Measurements from ENCODE around the gene MYRIP.
"Not testable (repeated sequence)": the region's sequence is repeated elsewhere in the genome, so short reads cannot be mapped to it uniquely, and the experiment has no call there.

MYRIP gene

DNA sequence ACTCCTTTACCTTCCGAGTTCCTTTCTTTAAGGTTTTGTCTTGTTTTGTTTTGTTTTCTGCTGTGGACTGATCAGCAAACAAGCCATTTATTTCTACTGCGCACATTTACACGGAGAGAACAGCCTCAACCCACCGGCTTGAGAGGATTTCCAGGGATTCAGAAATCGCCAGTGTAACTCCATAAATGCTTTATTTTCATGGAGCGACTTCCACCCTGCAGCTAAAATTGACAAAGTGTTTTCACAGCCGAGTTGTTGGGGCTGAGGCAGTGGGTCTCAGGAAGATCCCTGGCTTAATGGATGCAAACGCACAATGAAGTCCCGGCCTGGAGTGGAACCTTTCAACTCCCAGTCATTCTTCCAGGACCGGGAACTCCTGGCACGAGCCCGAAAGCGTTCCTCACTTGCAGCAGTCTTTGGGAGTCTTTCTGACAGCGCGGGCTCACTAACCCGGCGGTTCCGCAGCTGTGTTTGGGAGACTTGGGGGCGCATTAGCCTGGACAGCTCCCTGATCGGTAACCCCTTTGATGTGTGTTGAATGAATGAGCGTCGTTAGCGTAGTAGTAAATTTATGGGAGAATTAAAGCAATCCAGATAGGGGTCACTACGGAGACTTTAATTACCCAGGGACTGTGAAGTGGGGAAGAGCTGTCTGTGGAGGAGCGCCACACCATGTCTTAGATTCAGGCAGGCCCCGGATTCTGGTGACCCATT lies 785 bp upstream of the MYRIP start:
- no peak for DNase-seq

DNA sequence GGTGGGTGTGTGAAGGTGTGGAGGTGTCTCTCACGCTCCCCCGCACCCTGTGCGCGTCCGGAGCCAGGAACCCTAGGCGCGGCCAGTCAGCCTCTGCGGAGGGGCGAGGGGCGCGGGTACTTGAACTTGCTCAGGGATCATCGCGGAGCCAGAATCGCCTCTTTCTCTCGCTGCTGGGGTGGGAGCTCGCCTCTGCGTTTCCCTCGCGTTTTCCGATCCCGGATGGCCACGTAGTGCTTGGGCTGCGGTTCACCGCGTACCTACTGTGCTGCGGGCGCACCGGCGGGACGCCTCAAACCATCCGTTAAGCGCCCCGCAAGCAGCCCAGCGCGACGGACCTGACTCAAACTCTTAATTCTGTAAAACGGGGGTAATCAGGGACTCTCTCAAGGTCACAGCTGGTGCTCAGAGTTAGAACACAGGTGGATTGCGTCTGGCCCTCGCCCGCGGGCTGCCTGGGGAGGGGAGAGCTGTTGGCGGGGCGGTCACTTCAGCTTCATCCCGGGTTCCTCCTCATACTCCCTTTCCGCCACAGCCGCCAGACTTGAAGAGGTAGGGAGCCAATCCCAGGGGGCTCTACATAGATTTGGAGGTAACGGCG lies 686 bp downstream of the MYRIP start:
- DNase-seq, result no peak

DNA sequence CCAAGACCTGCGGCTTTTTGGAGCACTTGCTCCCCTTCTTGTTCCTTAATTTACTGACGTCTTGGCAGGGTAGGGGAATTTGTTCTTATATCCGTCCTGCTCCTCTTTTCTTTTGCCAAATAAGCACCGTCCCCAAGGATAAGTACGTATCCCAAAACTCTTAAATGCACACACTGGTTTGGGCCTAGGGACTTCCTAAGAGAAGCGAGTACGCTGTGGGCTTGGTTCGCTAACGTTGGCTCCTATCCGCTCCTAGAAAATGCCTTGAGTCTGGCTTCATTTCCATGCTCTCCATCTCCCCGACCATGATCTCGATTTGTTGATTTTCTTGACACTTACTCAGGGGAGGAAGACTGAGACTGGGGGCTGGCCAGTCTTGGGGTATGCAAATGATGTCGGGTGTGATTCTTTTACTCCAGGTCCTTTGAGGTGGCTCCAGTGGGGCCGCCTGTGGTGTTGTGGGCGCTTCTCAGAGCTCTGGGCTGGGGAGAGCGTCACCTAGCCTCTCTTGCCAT lies 1.3 kb downstream of the MYRIP start:
- no peak for DNase-seq

DNA sequence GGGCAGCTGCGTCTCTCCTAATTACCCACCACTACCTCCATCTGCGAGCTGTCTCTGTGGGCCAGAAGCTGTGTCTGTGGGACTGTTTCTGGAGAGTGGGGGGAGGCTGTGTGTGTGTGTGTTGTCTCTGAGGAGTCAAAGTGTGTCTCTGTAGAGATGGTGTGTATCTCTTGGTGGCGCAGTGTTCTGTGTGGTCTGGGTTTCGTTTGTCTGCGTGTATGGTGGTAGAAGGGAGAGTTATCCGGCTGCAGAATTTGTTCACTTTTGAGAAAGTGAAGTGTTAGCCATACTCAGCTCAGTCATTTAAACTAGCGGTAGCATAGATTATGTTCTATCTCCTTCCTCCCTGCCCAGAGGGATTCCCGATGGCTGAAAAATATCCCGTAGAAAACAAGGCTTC lies 2.2 kb downstream of the MYRIP start:
- no peak for DNase-seq

DNA sequence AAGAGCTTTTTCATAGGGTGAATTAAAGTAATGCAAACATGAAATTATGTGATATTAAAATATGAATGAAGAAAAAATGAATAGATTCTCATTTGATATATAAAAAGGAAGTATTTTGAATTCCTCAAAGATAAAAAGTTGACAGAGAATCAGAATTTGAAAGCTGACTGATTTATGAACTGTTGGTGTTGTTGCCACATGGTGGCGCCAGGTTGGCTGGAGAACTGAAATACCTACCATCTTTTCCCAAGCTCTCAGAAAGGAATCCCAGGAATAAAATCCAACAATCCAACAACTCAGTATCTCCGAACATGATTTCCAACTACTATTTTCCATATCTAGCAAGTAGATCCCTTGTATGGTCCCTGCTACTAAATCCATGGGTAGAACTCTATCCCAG lies 3.1 kb downstream of the MYRIP start:
- DNase-seq, result no peak

DNA sequence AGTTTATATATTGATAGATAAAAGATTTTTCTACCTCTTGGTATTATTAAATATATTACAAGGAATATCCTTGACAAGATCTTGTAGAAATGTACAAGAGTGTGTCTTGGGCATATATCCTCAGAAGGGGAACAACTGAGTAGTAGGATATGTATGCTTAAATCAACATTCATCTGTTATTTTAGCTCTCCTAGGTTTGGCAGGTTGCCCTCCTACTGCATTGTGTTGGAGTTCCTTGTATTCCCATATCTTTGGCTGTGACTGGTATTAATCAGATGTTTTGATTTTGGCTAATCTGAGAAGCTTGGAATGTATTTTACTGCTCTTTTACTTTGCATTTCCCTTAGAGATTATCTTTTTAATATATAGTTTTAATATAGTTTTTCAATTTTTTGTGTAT lies 4.6 kb downstream of the MYRIP start:
- no peak for DNase-seq

DNA sequence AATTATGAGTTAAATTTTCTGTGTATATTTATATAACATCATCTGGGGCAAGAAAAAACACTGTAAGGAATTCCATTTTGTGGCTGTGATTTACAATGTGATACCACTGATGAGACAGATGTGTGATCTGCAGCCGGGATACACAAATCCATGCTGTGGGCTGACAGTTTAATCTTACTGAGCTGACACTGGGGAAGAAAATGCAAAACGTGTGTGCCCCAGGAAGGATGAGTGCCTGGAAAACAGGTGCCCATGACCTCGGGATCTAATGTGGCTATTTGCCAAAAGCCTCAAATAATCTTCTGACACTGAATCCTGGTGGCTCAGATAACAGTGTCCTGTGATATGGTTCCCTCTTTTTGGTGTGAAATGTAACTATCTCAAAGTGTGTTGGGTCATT lies 10.5 kb downstream of the MYRIP start:
- DNase-seq, result no peak

DNA sequence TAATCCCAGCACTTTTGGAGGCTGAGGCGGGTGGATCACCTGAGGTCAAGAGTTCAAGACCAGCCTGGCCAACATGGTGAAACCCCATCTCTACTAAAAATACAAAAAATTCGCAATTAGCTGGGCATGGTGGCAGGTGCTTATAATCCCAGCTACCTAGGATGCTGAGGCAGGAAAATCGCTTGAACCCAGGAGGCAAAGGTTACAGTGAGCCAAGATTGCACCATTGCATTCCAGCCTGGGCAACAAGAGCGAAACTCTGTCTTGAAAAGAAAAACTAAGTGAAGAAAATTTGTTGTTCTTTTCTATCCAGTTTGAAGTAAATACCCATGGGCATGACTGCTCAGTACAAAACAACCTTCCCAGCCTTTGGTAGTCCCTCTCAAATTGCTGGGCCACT lies 24.4 kb downstream of the MYRIP start:
- not testable (repeated sequence) for DNase-seq

DNA sequence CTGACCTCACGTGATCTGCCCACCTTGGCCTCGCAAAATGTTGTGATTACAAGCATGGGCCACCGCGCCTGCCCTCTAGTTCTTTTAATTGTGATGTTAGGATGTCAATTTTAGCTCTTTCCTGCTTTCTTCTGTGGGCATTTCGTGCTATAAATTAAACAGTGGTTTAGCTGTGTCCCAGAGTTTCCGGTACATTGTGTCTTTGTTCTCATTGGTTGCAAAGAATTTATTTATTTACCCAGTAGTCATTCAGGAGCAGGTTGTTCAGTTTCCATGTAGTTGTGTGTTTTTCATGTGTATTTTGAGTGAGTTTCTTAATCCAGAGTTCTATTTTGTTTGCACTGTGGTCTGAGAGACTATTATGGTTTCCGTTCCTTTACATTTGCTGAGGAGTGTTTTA lies 30.1 kb downstream of the MYRIP start:
- no peak for DNase-seq

DNA sequence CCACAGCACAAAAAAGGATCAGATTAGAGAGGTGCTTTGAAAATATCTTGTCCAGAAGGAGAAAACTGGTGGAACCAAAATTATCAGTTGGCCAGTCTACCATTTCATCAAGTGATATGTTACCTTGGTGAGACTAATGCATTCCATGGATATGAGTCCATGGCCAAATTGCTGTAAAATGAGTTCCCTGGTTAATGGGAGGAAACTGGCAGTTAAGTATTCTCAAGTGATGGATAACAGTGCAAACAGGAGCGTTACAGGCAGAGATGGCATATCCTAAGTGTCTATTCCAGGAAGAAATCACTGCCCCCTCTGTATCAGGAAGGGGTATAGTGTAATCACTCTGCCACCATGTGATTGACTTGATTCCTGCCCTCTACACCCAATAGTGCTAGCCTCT lies 34.0 kb downstream of the MYRIP start:
- no peak for DNase-seq

DNA sequence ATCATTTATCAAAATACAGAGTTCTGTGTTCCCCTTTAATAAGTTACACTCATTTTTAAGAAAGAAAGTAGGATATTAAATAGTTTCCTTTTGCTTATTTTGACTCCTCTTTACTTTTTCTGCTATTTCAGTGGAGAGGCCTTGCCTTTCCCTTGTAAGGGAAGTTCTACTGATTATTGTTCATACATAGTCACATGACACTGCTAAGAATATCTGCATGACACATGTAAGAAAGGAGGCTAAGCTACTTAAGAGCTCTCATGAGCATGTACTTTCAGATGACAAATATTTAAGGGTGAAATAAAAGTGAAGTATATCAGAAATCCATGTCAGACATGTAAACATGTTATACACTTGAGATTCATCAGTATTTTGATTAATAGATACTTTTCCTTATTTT lies 39.0 kb downstream of the MYRIP start:
- no peak for DNase-seq

DNA sequence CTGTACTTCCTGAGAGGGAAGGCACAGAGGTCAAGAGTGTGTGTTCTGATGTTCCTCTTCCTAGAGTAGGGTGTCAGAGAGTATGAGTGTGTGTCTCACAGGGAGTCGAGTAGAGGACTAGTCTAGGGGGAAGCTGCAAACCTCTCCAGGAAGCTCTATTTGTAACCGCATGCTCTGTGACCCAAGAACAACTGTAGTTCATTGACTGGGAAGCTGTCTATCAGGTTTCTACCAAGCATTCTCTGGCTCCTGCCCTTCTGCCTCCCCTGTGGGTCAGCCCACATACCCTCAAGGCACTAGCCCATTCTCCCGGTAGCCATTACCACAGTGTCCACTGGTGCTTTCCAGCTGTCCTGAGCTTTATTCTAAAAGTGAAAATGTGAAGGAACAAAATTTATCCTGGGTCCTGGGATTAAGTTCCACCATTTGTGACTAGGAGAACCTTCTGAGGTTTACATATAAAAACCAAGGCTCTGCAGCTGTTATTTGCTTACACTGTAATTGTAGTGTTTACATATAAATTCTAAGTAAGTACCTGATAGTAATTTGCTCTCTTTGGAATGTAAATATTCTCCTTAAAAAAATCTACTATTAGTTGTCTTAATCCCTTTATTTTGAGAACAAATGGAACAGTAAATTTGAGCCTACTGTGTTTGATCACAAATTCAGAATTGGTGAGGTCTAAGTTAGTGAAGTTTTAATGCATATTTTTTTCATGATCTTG lies 40.7 kb downstream of the MYRIP start:
- no peak for DNase-seq

DNA sequence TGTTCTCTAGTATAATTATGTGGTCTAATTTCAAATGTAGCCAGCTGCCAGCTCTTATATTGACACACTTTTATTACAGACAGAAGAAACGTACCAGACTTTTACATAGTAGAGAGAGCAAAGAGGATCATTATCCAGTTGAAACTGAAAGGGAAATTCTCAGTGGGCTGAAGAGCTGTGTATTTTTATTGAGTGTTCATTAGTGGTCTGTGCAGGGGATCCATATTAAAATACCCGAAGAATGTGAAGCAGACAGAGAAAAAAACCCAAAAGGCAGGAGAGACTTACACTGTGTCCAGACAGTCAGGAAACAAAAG lies 41.3 kb downstream of the MYRIP start:
- no peak for DNase-seq

DNA sequence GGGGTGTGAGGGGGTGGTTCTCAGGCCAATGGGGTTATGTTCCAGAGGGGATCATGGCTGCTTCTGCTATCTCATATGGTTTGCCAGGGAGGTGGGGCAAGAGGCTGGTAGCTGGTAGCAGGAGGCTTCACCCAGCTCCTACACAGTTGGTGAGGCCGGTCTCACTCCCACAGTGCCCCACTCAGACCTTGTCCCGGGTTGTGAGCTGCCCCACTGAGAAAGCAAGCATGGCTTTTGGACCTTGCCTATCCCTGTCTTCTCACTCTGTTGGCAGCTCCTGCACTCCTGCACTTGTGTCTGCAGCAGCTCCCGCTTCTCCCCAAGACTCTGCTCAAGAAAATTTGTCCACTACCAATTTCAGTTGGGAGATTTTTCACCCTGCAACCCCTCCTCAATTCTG lies 46.1 kb downstream of the MYRIP start:
- DNase-seq, result no peak

DNA sequence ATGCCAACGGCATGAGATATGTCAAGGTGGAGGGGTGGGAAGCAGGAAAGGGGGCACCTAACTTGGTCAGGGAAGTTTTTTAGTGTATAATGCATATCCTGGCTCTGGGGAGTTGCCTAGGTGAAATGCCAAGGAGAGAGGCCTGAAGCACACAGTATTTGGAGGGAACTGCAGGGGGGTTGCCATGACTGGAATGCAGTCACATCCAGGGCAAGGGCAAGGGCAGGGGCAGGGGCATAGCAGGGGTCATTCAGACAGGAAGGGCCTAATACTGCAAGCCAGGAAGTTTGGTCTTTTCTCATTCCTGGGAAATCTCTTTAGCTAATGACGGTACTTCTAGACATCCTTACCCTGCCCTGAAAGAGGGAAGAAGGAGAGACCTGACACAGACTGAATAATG lies 60.5 kb downstream of the MYRIP start:
- no peak for DNase-seq

DNA sequence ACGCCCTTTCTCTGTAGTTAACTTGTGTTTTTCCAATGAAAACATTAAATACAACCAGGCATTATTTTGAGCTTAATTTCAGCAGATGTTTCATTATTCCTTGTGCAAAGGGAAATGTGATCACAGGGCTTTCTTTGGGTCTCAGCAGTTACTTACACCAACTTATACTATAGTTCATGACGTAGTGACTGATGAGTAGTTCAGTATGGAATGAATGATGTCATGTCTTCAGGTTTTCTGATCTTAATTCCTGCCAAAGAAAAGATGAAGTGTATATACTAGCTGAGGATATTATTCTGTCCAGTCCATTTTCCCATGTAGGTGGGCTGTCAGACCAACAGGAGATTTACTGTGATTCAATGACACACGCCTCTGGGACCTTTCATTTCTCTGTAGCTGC lies 61.3 kb downstream of the MYRIP start:
- DNase-seq, result no peak

DNA sequence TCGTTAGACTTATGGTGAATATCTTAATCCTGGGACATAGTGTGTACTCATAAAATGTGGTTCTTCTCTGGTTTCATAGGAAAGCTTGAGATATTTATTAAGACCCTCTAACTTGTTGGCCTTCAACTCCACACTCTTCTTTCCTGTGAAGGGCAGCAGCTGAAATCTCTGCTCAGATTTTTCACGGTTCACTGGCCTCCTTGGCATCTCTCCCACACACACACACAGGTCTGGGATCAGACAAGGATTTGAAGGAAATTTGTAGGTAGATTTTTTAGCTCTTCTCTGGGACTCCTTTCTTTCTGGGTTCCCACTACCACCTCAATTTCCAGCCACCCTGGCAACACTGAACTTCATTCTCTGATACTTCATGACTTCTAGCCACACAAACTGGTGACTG lies 70.2 kb downstream of the MYRIP start:
- DNase-seq, result no peak

DNA sequence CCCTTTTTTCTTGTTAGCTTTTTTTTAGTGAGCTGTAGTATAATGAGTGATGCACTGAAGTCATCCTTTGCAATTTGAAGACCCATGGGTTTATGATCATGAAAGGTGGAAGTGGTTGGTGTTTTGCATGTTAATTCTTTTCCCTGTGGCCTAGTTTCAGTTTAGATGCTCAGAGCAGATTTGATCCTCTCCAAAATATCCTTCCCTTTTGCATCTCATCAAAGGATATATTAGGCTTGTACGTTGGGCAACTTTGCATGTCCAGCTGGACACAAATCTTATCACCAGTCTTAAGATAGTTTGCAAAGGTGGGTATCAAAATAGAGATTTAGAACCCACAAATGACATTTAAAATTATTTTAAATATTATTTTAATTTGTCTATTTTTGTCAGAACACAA lies 72.7 kb downstream of the MYRIP start:
- DNase-seq, result no peak

DNA sequence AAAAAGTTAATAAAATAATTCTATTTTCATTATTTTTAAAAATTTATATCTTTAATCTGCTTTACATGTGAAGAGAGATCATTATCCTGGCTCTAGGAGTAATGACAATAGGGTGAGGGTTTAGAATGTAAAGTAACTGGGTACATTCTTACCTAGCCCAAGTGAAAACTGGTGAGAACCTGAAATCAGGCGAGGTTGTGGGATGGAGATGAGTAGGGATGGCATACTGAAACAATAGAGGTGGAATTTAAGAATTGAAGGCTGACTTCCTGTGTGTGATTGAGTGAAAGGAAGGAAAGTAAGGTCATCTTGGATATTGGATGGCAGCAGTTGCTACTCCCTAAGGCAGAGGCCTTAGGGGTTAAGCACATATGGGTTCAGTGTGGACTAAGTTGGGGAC lies 82.7 kb downstream of the MYRIP start:
- DNase-seq, result no peak

DNA sequence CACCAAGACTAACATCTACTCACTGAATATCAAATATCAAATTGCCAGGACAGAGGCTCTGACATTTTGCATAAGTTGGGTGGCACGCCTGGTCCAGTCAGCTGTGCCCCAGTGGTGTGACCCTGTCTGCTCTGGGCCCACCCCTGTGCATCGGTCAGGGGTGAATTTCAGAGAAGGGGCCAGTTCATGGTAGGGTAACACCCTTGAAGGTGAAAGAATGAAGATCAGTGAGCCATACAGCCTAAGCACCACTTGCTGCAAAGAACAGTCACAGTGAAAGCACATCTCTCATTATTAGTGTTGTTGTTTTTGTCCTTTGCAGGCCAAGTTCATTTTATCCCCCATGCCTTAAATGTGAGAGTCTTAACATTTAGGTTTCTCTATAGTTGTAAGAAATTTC lies 86.8 kb downstream of the MYRIP start:
- no peak for DNase-seq

DNA sequence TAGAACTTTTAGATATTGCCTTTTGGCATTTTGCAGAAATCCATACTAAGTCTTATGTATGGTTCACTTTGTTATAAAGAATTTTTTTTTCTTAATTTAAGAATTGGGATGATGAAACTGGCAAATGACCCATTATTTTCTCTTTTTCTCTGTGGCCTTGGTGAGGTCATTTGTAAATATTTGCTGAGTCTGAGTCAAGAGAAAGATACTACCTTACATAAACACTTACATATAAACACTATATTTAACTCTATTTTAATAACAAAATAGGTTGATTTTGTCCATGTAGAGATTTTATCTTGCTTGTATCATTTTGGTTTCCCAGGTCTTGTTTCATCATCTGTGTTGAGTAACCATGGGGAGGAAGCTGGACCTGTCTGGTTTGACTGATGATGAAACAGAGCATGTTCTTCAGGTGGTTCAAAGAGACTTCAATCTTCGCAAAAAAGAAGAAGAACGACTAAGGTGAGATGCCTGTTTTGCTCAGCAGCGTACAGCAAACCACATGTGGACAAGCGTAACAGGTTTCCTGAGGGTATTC lies 91.1 kb downstream of the MYRIP start:
- no peak for DNase-seq

DNA sequence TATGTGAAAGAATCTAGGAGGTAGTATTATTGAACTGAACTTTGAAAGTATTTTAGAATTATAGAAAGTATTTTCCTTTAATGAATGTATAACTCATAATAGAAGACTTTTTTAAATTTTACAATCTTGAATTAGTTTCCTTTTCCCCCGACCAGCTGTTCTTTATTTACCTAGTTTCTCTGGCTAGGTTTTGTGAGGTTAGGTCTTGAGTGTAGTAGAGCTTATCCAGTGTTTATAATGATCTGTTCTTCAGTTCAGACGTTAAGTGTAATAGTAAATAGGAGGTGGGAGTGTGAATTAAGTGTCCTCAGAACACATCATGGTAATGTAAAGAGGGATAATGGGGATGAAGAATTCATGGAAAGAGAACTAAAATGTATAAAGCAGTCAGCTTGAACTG lies 93.8 kb downstream of the MYRIP start:
- no peak for DNase-seq

DNA sequence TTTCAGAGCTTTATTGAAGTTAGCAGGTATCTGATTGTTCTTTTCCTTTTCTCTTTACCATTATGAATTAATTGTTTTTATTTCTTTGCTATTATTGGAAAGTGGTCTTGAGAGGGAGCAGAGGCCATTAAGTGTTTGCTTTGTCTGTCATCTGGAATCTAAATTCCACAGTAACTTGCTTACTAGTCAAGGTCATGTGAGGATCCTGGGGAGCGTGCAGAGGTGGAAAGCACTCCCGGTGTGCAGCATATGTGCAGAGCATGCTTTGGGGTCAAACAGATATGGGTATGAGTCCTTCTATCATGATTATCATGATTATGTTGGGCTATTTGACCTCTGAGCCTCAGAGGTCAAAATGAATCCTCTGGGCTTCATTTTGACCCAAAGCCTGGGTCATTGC lies 96.4 kb downstream of the MYRIP start:
- DNase-seq, result no peak

DNA sequence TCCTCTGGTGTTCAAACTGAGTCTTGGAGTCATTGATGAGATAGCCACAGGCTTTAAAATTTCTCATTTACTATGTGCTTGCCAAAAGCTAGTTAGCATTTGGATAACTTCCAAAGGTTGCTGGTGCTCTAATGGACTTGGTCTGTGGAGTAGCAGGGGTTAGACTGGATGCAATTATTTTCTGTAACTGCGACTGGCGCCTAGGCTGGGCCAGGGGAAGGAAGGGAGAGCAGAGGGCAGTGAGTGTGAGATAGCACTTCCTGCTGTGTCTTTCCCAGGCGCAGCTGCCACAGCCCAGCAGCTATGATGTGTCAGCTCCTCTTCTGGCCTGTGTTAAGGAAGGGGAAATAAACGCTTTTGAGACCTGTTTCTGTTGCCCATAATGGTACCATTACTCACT lies 98.6 kb downstream of the MYRIP start:
- DNase-seq, result no peak
